Measurements from ENCODE around the gene SIGLEC8.

DNA sequence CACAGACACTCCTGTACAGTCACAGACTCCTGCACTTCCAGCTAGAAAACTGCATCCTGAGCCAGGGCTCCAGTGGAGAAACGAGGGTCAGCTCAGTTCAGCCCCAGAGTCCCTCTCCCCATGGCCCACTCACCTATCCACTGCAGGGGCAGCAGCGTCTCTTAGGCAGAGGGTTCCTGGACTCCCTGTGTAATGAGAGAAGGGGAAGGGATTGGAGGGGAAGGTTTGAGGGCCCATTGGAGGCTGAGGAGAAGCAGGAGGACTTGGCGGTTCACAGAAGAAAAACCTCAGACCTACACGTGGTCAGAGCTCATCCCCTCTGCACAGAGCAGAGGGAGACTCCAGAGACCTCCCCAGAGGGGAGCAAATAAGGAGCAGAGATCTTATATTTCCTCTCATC, 10.9 kb upstream of the SIGLEC8 start:
- no peak for TF ChIP-seq EZH2phosphoT487 (IDR thresholded peaks at IDR 0.05; ENCODE audit: insufficient read depth, low read depth)
- TF ChIP-seq EZH2 (IDR thresholded peaks at IDR 0.05; ENCODE audit: insufficient read depth, poor library complexity, severe bottlenecking) = no peak
